Suprapubic skin (tissue), 3 donors: ENCODE data around the gene ANKRD34B.

Experiments
- POLR2A ChIP-seq, 2 donors: fragments of 450-650 bp; IDR thresholded peaks; one replicate each; pipeline ENCODE4 v1.6.1; 2017; ENCODE audit warnings: antibody characterized with exemption in 2 of 2, mild to moderate bottlenecking in 2 of 2, moderate library complexity in 2 of 2
- TF ChIP-seq, protein P1 (sequence below), 2 donors: fragments of 200-600 bp in 1 of 2; fragments of 450-650 bp in 1 of 2; sonication (generic) in 1 of 2; IDR thresholded peaks; one replicate each; pipeline ENCODE4 v1.5.1; 2016 to 2019; ENCODE audit warnings: antibody characterized with exemption in 2 of 2, mild to moderate bottlenecking in 1 of 2, moderate library complexity in 1 of 2

DNA sequence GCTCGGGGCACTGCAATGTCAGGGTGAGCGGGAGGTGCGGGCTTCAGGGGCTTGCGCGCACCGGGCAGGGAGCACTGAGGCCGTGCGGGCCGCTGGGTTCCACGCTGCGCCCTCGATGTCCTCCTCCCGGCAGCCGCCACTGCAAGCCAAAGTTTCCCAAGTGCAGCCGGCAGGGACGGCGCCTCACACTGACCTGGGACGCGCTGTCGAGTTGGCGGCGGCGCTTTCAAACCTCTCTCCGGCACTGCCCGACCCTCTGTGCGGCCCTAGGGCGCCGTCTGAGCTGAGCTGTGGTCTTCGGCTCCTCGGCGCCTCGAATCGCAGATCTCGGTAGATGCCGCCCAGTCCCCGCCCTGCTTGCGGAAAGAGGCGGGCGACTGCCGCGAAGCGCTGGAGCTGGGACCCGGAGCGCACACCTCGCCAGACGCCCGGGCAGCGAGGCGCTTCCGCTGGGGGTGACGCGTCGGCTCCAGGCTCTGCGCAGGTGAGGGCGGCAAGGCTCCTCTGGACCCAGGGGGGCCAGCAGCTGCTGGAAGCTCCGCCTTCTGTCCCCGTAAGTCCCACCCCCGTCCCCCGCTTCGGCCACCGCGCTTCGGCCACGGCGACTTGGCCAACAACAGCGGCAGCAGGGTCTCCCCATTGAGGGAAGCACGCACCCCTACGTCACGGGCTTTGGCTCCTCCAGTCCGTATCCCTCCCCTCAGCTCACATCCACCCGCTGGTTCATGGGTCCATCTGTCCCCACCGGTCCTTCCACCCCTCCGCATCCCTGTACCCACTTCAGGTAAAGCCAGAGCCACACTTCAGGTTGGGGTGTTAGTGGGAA lies at the start of gene ANKRD34B:
- no peak for TF ChIP-seq POLR2A (IDR thresholded peaks at IDR 0.05)
- TF ChIP-seq, protein P1, sequence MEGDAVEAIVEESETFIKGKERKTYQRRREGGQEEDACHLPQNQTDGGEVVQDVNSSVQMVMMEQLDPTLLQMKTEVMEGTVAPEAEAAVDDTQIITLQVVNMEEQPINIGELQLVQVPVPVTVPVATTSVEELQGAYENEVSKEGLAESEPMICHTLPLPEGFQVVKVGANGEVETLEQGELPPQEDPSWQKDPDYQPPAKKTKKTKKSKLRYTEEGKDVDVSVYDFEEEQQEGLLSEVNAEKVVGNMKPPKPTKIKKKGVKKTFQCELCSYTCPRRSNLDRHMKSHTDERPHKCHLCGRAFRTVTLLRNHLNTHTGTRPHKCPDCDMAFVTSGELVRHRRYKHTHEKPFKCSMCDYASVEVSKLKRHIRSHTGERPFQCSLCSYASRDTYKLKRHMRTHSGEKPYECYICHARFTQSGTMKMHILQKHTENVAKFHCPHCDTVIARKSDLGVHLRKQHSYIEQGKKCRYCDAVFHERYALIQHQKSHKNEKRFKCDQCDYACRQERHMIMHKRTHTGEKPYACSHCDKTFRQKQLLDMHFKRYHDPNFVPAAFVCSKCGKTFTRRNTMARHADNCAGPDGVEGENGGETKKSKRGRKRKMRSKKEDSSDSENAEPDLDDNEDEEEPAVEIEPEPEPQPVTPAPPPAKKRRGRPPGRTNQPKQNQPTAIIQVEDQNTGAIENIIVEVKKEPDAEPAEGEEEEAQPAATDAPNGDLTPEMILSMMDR (IDR thresholded peaks at IDR 0.05), result no peak
